ENCODE measurements around the gene ZMYM3. TPM values are rescaled to one million over a fixed set of nuclear protein-coding genes. Genes with fewer than 3 reads are reported as not detected.
"Not testable (repeated sequence)": the region's sequence is repeated elsewhere in the genome, so short reads cannot be mapped to it uniquely, and the experiment has no call there.

Gene ZMYM3
- total RNA-seq, 1 donor from 2014 or later: 44.2 TPM

- H3K9me3 Mint-ChIP-seq (ENCODE audit: unreplicated experiment): peaks cover 7% of the 10 kb centered on the region
Observed at GRCh38 chrX:71283403-71284143, 29.6 kb upstream of the ZMYM3 start, which contains the start of gene NONO. TSS of gene NONO (plus strand) at chrX:71283635. CDS start at chrX:71290638, 7,003 bp downstream.

GRCh38 chrX:71282514-71283402 is 28.8 kb upstream of the ZMYM3 start:
- Mint-ChIP-seq H3K4me1 (ENCODE audit: low read depth, unreplicated experiment) (no peaks in the 10 kb centered on the region), H3K9me3 (ENCODE audit: unreplicated experiment) (peaks cover 7% of the 10 kb centered on the region), H3K27ac (ENCODE audit: unreplicated experiment) (peak overlapping the region; percentile 99), H3K27me3 (ENCODE audit: unreplicated experiment) (peaks cover 4% of the 10 kb centered on the region), H3K36me3 (ENCODE audit: unreplicated experiment) (no peaks in the 10 kb centered on the region), H3K4me3 (ENCODE audit: unreplicated experiment) (peak overlapping the region; percentile 96)
- DNase-seq: no peak
- TF ChIP-seq, protein P1, sequence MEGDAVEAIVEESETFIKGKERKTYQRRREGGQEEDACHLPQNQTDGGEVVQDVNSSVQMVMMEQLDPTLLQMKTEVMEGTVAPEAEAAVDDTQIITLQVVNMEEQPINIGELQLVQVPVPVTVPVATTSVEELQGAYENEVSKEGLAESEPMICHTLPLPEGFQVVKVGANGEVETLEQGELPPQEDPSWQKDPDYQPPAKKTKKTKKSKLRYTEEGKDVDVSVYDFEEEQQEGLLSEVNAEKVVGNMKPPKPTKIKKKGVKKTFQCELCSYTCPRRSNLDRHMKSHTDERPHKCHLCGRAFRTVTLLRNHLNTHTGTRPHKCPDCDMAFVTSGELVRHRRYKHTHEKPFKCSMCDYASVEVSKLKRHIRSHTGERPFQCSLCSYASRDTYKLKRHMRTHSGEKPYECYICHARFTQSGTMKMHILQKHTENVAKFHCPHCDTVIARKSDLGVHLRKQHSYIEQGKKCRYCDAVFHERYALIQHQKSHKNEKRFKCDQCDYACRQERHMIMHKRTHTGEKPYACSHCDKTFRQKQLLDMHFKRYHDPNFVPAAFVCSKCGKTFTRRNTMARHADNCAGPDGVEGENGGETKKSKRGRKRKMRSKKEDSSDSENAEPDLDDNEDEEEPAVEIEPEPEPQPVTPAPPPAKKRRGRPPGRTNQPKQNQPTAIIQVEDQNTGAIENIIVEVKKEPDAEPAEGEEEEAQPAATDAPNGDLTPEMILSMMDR (IDR thresholded peaks at IDR 0.05; ENCODE audit: partially characterized antibody, unreplicated experiment): no peak

More at GRCh38 chrX:71283403-71284143, 29.6 kb upstream of the ZMYM3 start, which contains the start of gene NONO:
- Mint-ChIP-seq H3K27ac (ENCODE audit: unreplicated experiment) (peak within 1 kb of the TSS; percentile 99), H3K27me3 (ENCODE audit: unreplicated experiment) (peaks cover 4% of the 10 kb centered on the region), H3K4me3 (ENCODE audit: unreplicated experiment) (peak within 1 kb of the TSS; percentile 96), H3K36me3 (ENCODE audit: unreplicated experiment) (no peaks in the 10 kb centered on the region), H3K4me1 (ENCODE audit: low read depth, unreplicated experiment) (no peaks in the 10 kb centered on the region)
- peak; percentile 75 for DNase-seq
- TF ChIP-seq, protein P1 (IDR thresholded peaks at IDR 0.05; ENCODE audit: partially characterized antibody, unreplicated experiment): no peak

- not testable (repeated sequence) for H3K9me3 Mint-ChIP-seq (ENCODE audit: unreplicated experiment); H3K27ac Mint-ChIP-seq (ENCODE audit: unreplicated experiment); DNase-seq; H3K36me3 Mint-ChIP-seq (ENCODE audit: unreplicated experiment); H3K27me3 Mint-ChIP-seq (ENCODE audit: unreplicated experiment); H3K4me3 Mint-ChIP-seq (ENCODE audit: unreplicated experiment); H3K4me1 Mint-ChIP-seq (ENCODE audit: low read depth, unreplicated experiment)
Observed at GRCh38 chrX:71281300-71281699, 27.4 kb upstream of the ZMYM3 start.

DNA sequence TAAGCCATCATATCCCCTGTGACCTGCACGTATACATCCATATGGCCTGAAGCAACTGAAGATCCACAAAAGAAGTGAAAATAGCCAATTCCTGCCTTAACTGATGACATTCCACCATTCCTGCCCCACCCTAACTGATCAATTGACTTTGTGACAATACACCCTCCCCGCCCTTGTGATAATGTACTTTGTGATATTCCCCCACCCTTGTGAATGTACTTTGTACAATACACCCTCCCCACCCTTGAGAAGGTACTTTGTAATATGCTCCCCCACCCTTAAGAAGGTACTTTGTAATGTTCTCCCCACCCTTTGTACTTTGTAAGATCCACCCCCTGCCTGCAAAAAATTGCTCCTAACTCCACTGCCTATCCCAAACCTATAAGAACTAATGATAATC is 18.4 kb upstream of the ZMYM3 start:
- not testable (repeated sequence) for H3K4me3 Mint-ChIP-seq (ENCODE audit: unreplicated experiment); H3K27me3 Mint-ChIP-seq (ENCODE audit: unreplicated experiment); H3K4me1 Mint-ChIP-seq (ENCODE audit: low read depth, unreplicated experiment); DNase-seq; H3K9me3 Mint-ChIP-seq (ENCODE audit: unreplicated experiment); H3K27ac Mint-ChIP-seq (ENCODE audit: unreplicated experiment); H3K36me3 Mint-ChIP-seq (ENCODE audit: unreplicated experiment)

DNA sequence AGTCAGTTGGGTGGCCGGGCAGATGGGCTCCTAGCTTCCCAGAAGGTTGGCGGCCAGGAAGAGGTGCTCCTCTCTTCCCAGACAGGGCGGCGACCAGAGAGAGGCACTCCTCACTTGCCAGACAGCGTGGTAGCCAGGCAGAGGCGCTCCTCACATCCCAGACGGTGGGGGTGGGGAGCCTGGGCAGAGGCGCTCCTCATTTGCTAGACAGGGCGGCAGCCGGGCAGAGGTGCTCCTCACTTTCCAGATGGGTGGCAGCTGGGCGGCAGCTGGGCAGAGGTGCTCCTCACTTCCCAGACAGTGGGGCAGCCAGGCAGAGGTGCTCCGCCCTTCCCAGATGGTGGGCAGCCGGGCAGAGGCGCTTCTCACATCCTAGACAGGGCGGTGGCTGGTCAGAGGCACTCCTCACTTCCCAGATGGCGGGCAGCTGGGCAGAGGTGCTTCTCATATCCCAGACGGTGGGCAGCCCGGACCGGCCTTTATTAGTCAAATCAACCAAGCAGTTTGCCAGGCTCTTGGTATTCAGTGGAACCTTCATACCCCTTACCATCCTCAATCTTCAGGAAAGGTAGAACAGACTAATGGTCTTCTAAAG is 16.0 kb upstream of the ZMYM3 start:
- H3K4me3 Mint-ChIP-seq (ENCODE audit: unreplicated experiment): no peak overlapping the region
- peaks cover 7% of the 10 kb centered on the region for H3K36me3 Mint-ChIP-seq (ENCODE audit: unreplicated experiment)
- peaks cover 2% of the 10 kb centered on the region for H3K27me3 Mint-ChIP-seq (ENCODE audit: unreplicated experiment)
- no peaks in the 10 kb centered on the region for H3K4me1 Mint-ChIP-seq (ENCODE audit: low read depth, unreplicated experiment)
- no peak for DNase-seq
- H3K9me3 Mint-ChIP-seq (ENCODE audit: unreplicated experiment): peaks cover 2% of the 10 kb centered on the region
- TF ChIP-seq, protein P1 (IDR thresholded peaks at IDR 0.05; ENCODE audit: partially characterized antibody, unreplicated experiment): no peak
- no peak overlapping the region for H3K27ac Mint-ChIP-seq (ENCODE audit: unreplicated experiment)

DNA sequence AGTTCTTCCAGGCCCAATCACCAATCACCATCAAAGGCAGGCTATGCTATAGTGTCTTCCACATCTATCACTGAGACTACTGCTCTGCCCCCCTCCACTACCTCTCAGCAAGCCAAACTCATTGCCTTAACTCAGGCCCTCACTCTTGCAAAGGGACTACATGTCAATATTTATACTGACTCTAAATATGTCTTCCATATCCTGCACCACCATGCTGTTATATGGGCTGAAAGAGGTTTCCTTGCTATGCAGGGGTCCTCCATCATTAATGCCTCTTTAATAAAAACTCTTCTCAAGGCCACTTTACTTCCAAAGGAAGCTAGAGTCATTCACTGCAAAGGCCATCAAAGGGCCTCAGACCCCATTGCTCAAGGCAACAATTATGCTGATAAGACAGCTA is 14.7 kb upstream of the ZMYM3 start:
- not testable (repeated sequence) for H3K9me3 Mint-ChIP-seq (ENCODE audit: unreplicated experiment); H3K4me1 Mint-ChIP-seq (ENCODE audit: low read depth, unreplicated experiment); DNase-seq; H3K4me3 Mint-ChIP-seq (ENCODE audit: unreplicated experiment); H3K27me3 Mint-ChIP-seq (ENCODE audit: unreplicated experiment); H3K36me3 Mint-ChIP-seq (ENCODE audit: unreplicated experiment); H3K27ac Mint-ChIP-seq (ENCODE audit: unreplicated experiment)

Measured in glutamatergic neuron (in vitro differentiated cells).